PC-3 (cell line): Measurements from ENCODE around the gene C9orf72. TPM values are rescaled to one million over a fixed set of nuclear protein-coding genes. Genes with fewer than 3 reads are reported as not detected.

Source experiments
- ATAC-seq: fragments of 200-7000 bp; cut with Tn5 transposase; 2 replicates; pipeline ENCODE4 v1.9.1; 2020; ENCODE audit warnings: mild to moderate bottlenecking, moderate library complexity
- BruUV-seq: library from RNA; stranded (reverse); fragments of 400-500 nt; replicated peaks from 2 replicates; lab custom pipeline; 2021; lab: Mats Ljungman, UMichigan
- CTCF ChIA-PET: fragments of 300-600 bp; sonication (Branson Sonifier 250); formaldehyde crosslinking; loops from one replicate; lab custom pipeline; 2022; ENCODE audit warnings: antibody characterized with exemption; lab: Charles Lee
- POLR2A ChIA-PET: fragments of 300-600 bp; sonication (Branson Sonifier 250); formaldehyde crosslinking; loops from one replicate; lab custom pipeline; 2022; ENCODE audit warnings: antibody characterized with exemption; ENCODE audit not compliant: unreplicated experiment; lab: Charles Lee
- DNase-seq: peaks from one replicate; pipeline ENCODE4 v3.0.0-alpha.2; 2015
- H2AFZ ChIP-seq: fragments of 300-600 bp; sonication (generic); 2 replicates; pipeline ENCODE4 v1.6.0; 2016; ENCODE audit warnings: antibody characterized with exemption, low read length
- H3F3A ChIP-seq: fragments of 300-600 bp; sonication (generic); one replicate; pipeline ENCODE4 v1.6.0; 2017; ENCODE audit warnings: antibody characterized with exemption, low read length, control low read depth, mild to moderate bottlenecking; ENCODE audit not compliant: unreplicated experiment
- H3K27ac ChIP-seq: fragments of 300-600 bp; sonication (generic); 2 replicates; pipeline ENCODE4 v1.5.1; 2016; ENCODE audit warnings: mild to moderate bottlenecking, low read length
- H3K27me3 ChIP-seq: fragments of 300-600 bp; sonication (generic); 2 replicates; pipeline ENCODE4 v1.6.1; 2016; ENCODE audit warnings: low read length, mixed read lengths
- H3K36me3 ChIP-seq: fragments of 300-600 bp; sonication (generic); 2 replicates; pipeline ENCODE4 v1.6.1; 2016; ENCODE audit warnings: low read depth, mixed run types, low read length, mixed read lengths
- H3K4me1 ChIP-seq: fragments of 300-600 bp; sonication (generic); 2 replicates; pipeline ENCODE4 v1.5.1; 2016; ENCODE audit warnings: low read length; ENCODE audit not compliant: insufficient read depth
- H3K4me2 ChIP-seq: fragments of 300-600 bp; sonication (generic); 2 replicates; pipeline ENCODE4 v1.6.0; 2016; ENCODE audit warnings: low read length
- H3K4me3 ChIP-seq: fragments of 300-600 bp; sonication (generic); 2 replicates; pipeline ENCODE4 v1.5.1; 2016; ENCODE audit warnings: mild to moderate bottlenecking, low read length, mixed read lengths
- H3K79me2 ChIP-seq: fragments of 300-600 bp; sonication (generic); 2 replicates; pipeline ENCODE4 v1.6.1; 2017; ENCODE audit warnings: low read length, mixed read lengths
- H3K9ac ChIP-seq: fragments of 300-600 bp; sonication (generic); 2 replicates; pipeline ENCODE4 v1.6.0; 2016; ENCODE audit warnings: mild to moderate bottlenecking, low read length
- H3K9me2 ChIP-seq: fragments of 300-600 bp; sonication (generic); replicated peaks from 2 replicates; pipeline ENCODE4 v1.6.1; 2016; ENCODE audit warnings: mixed run types, low read length, mixed read lengths
- H3K9me3 ChIP-seq: fragments of 300-600 bp; sonication (generic); 2 replicates; pipeline ENCODE4 v1.6.1; 2016; ENCODE audit warnings: low read length, mixed read lengths
- H4K20me1 ChIP-seq: fragments of 300-600 bp; sonication (generic); 2 replicates; pipeline ENCODE4 v1.6.1; 2016; ENCODE audit warnings: low read length, mixed read lengths
- CTCF ChIP-seq: fragments of 300-600 bp; sonication (generic); conservative IDR thresholded peaks from 2 replicates; pipeline ENCODE4 v1.5.1; 2017; ENCODE audit warnings: antibody characterized with exemption, low read depth, mild to moderate bottlenecking, low read length
- EZH2 ChIP-seq: fragments of 300-600 bp; sonication (generic); IDR thresholded peaks from one replicate; pipeline ENCODE4 v1.6.1; 2017; ENCODE audit warnings: antibody characterized with exemption, mild to moderate bottlenecking, low read length; ENCODE audit not compliant: unreplicated experiment
- EZH2phosphoT487 ChIP-seq: fragments of 300-600 bp; sonication (generic); IDR thresholded peaks from 2 replicates; pipeline ENCODE4 v1.6.1; 2018; ENCODE audit warnings: mild to moderate bottlenecking, antibody characterized with exemption, low read length, borderline replicate concordance
- intact Hi-C: fragments of 100-400 bp; cut with micrococcal nuclease; formaldehyde crosslinking; loops from 2 replicates; pipeline ENCODE4 v1.9.0; 2023
- total RNA-seq: library from RNA; depleted of rRNA; stranded (reverse); fragments of >200 nt; gene quantifications from 2 replicates; pipeline ENCODE4 v1.2.3, GENCODE V29; 2014

The C9orf72 gene
- total RNA-seq, 1 experiment from 2014 or later = 10.4 TPM

GRCh38 chr9:27558307-27558706 lies 15.0 kb downstream of the C9orf72 start:
- BruUV-seq = no TSS peak
- intact Hi-C loops = no loop called here
- Histone ChIP-seq H3K27me3 (no peaks in the 10 kb centered on the region), H3K36me3 (peaks cover 10% of the 10 kb centered on the region; the same call in 1 of the 2 replicates), H3K4me2 (no peak overlapping the region), H3K4me1 (no peaks in the 10 kb centered on the region), H3K9me3 (no peaks in the 10 kb centered on the region), H4K20me1 (no peaks in the 10 kb centered on the region), H3K27ac (no peak overlapping the region), H3K9ac (no peak overlapping the region), H3K9me2 (no peaks in the 10 kb centered on the region), H3F3A (no peaks in the 10 kb centered on the region), H2AFZ (no peak overlapping the region), H3K4me3 (no peak overlapping the region), H3K79me2 (no peaks in the 10 kb centered on the region)
- ATAC-seq (no peak), DNase-seq (no peak)
- POLR2A ChIA-PET = no interaction called here
- CTCF ChIA-PET = no interaction called here
- TF ChIP-seq EZH2phosphoT487 (no peak), EZH2 (no peak), CTCF (no peak)

- H3K4me1 ChIP-seq = no peaks in the 10 kb centered on the region
- no TSS peak for BruUV-seq
- ChIA-PET POLR2A (no interaction called here), CTCF (no interaction called here)
- H3K4me2 ChIP-seq = no peak overlapping the region
- no peak overlapping the region for H3K9ac ChIP-seq
- ATAC-seq = no peak
- H3F3A ChIP-seq = no peaks in the 10 kb centered on the region
- H4K20me1 ChIP-seq = no peaks in the 10 kb centered on the region
- DNase-seq = no peak
- no peaks in the 10 kb centered on the region for H3K9me3 ChIP-seq
- no peak overlapping the region for H3K27ac ChIP-seq
- TF ChIP-seq CTCF = no peak
- TF ChIP-seq EZH2phosphoT487 = no peak
- TF ChIP-seq EZH2 = no peak
- no peaks in the 10 kb centered on the region for H3K27me3 ChIP-seq
- H2AFZ ChIP-seq = no peak overlapping the region
- H3K36me3 ChIP-seq = peaks cover 6% of the 10 kb centered on the region; the same call in 1 of the 2 replicates
- no peaks in the 10 kb centered on the region for H3K79me2 ChIP-seq
- H3K4me3 ChIP-seq = no peak overlapping the region
- intact Hi-C loops = no loop called here
- H3K9me2 ChIP-seq = no peaks in the 10 kb centered on the region
Measured at GRCh38 chr9:27556470-27556869, 16.8 kb downstream of the C9orf72 start.

- Histone ChIP-seq H3K4me3 (no peak overlapping the region), H3K9me2 (no peaks in the 10 kb centered on the region), H3K36me3 (no peaks in the 10 kb centered on the region; the same call in 1 of the 2 replicates), H3K4me1 (no peaks in the 10 kb centered on the region), H3K27ac (no peak overlapping the region), H2AFZ (no peak overlapping the region), H3K9ac (no peak overlapping the region), H3K27me3 (no peaks in the 10 kb centered on the region), H3F3A (no peaks in the 10 kb centered on the region), H3K79me2 (no peaks in the 10 kb centered on the region), H3K9me3 (no peaks in the 10 kb centered on the region), H4K20me1 (no peaks in the 10 kb centered on the region), H3K4me2 (no peak overlapping the region)
- intact Hi-C loops = no loop called here
- no peak for ATAC-seq
- BruUV-seq = no TSS peak
- CTCF ChIA-PET = no interaction called here
- POLR2A ChIA-PET = no interaction called here
- TF ChIP-seq CTCF (no peak), EZH2 (no peak), EZH2phosphoT487 (no peak)
- no peak for DNase-seq
Measured at GRCh38 chr9:27554712-27555111, 18.6 kb downstream of the C9orf72 start.
